HepG2 (cell line): ENCODE data around the gene LRP5. TPM values are rescaled to one million over a fixed set of nuclear protein-coding genes. Genes with fewer than 3 reads are reported as not detected.

Experiments used
- CREBL2 ChIP-seq: sonication (generic); formaldehyde crosslinking; IDR thresholded peaks from 2 replicates; pipeline ENCODE4 v1.8.1; 2023; ENCODE audit warnings: missing genetic modification reagents, mild to moderate bottlenecking, borderline replicate concordance
- EHMT2 ChIP-seq: fragments of 200-600 bp; sonication (generic); IDR thresholded peaks from 2 replicates; pipeline ENCODE4 v1.7.0; 2017; ENCODE audit warnings: antibody characterized with exemption, low read depth, low read length, borderline replicate concordance
- EZH2 ChIP-seq: conservative IDR thresholded peaks from 2 replicates; pipeline ENCODE4 v1.6.1; 2012; ENCODE audit warnings: mild to moderate bottlenecking, low read depth, low read length, moderate library complexity
- GATA4 ChIP-seq: sonication (generic); IDR thresholded peaks from 2 replicates; pipeline ENCODE4 v1.6.1; 2016; ENCODE audit warnings: antibody characterized with exemption, low read depth, borderline replicate concordance
- GPN1 ChIP-seq: sonication (generic); formaldehyde crosslinking; IDR thresholded peaks from 2 replicates; pipeline ENCODE4 v1.5.1; 2020; ENCODE audit warnings: missing genetic modification reagents, borderline replicate concordance
- HNF4A ChIP-seq: sonication (generic); formaldehyde crosslinking; IDR thresholded peaks from 2 replicates; pipeline ENCODE4 v1.4.0; 2020; ENCODE audit warnings: missing genetic modification reagents
- KLF11 ChIP-seq: IDR thresholded peaks from 2 replicates; pipeline ENCODE4 v1.6.1; 2016; ENCODE audit warnings: missing compliant biosample characterization
- MTF1 ChIP-seq: sonication (generic); formaldehyde crosslinking; IDR thresholded peaks from 2 replicates; pipeline ENCODE4 v1.5.0; 2020; ENCODE audit warnings: missing genetic modification reagents
- NCOA5 ChIP-seq: sonication (generic); formaldehyde crosslinking; IDR thresholded peaks from 2 replicates; pipeline ENCODE4 v1.4.0; 2020; ENCODE audit warnings: missing genetic modification reagents
- NFKB2 ChIP-seq: sonication (generic); formaldehyde crosslinking; IDR thresholded peaks from 2 replicates; pipeline ENCODE4 v1.4.0; 2020; ENCODE audit warnings: missing genetic modification reagents, borderline replicate concordance
- NONO ChIP-seq, 2 experiments: fragments of 450-650 bp in 1 of 2; sonication (generic) in 1 of 2; formaldehyde crosslinking in 1 of 2; IDR thresholded peaks in 1 of 2; conservative IDR thresholded peaks in 1 of 2; 2 replicates each; pipeline versions ENCODE4 v1.6.1 to v1.8.0; 2017 to 2022; ENCODE audit warnings: mild to moderate bottlenecking in 1 of 2, missing genetic modification reagents in 1 of 2, moderate library complexity in 1 of 2
- NR2F1 ChIP-seq, 2 experiments: fragments of 450-650 bp in 1 of 2; formaldehyde crosslinking in 1 of 2; IDR thresholded peaks; 2 replicates each; pipeline versions ENCODE4 v1.5.0 to v1.6.1; 2016 to 2020; ENCODE audit warnings: mild to moderate bottlenecking in 1 of 2, missing compliant biosample characterization in 1 of 2, missing genetic modification reagents in 1 of 2, moderate library complexity in 1 of 2
- PRMT3 ChIP-seq: sonication (generic); formaldehyde crosslinking; IDR thresholded peaks from 2 replicates; pipeline ENCODE4 v1.8.1; 2022; ENCODE audit warnings: low read depth, mild to moderate bottlenecking, moderate library complexity, missing genetic modification reagents, borderline replicate concordance
- SIX4 ChIP-seq: sonication (generic); formaldehyde crosslinking; IDR thresholded peaks from 2 replicates; pipeline ENCODE4 v1.4.0; 2020; ENCODE audit warnings: missing genetic modification reagents
- SMAD3 ChIP-seq: sonication (generic); formaldehyde crosslinking; IDR thresholded peaks from 2 replicates; pipeline ENCODE4 v1.4.0; 2020; ENCODE audit warnings: missing genetic modification reagents
- SP4 ChIP-seq: sonication (generic); formaldehyde crosslinking; IDR thresholded peaks from 2 replicates; pipeline ENCODE4 v1.8.1; 2023; ENCODE audit warnings: mild to moderate bottlenecking, missing genetic modification reagents
- TOPORS ChIP-seq: sonication (generic); formaldehyde crosslinking; IDR thresholded peaks from 2 replicates; pipeline ENCODE4 v1.8.0; 2023; ENCODE audit warnings: mild to moderate bottlenecking, missing genetic modification reagents
- UBTF ChIP-seq: sonication (generic); formaldehyde crosslinking; IDR thresholded peaks from 2 replicates; pipeline ENCODE4 v1.4.0; 2020; ENCODE audit warnings: mild to moderate bottlenecking, missing genetic modification reagents
- USF2 ChIP-seq, 2 experiments: sonication (generic) in 1 of 2; formaldehyde crosslinking in 1 of 2; IDR thresholded peaks; 2 replicates each; pipeline versions ENCODE4 v1.5.1 to v1.6.1; 2011 to 2020; ENCODE audit warnings: borderline replicate concordance in 1 of 2, low read depth in 1 of 2, low read length in 1 of 2, mild to moderate bottlenecking in 1 of 2, missing genetic modification reagents in 1 of 2, moderate library complexity in 1 of 2
- ZBTB3 ChIP-seq: sonication (generic); formaldehyde crosslinking; IDR thresholded peaks from 2 replicates; pipeline ENCODE4 v1.4.0; 2020; ENCODE audit warnings: low read depth, mild to moderate bottlenecking, moderate library complexity, missing genetic modification reagents, borderline replicate concordance
- ZFP37 ChIP-seq: sonication (generic); formaldehyde crosslinking; IDR thresholded peaks from 2 replicates; pipeline ENCODE4 v1.4.0; 2020; ENCODE audit warnings: missing genetic modification reagents, borderline replicate concordance
- ZNF143 ChIP-seq: sonication (generic); formaldehyde crosslinking; IDR thresholded peaks from 2 replicates; pipeline ENCODE4 v1.4.0; 2020; ENCODE audit warnings: missing genetic modification reagents
- ZNF30 ChIP-seq: sonication (generic); formaldehyde crosslinking; IDR thresholded peaks from 2 replicates; pipeline ENCODE4 v1.5.0; 2020; ENCODE audit warnings: mild to moderate bottlenecking, missing genetic modification reagents
- ZNF333 ChIP-seq: sonication (generic); formaldehyde crosslinking; IDR thresholded peaks from 2 replicates; pipeline ENCODE4 v1.4.0; 2020; ENCODE audit warnings: mild to moderate bottlenecking, missing genetic modification reagents, borderline replicate concordance
- ZNF383 ChIP-seq: sonication (generic); formaldehyde crosslinking; IDR thresholded peaks from 2 replicates; pipeline ENCODE4 v1.4.0; 2020; ENCODE audit warnings: missing genetic modification reagents, mild to moderate bottlenecking, borderline replicate concordance
- ZNF556 ChIP-seq: sonication (generic); formaldehyde crosslinking; IDR thresholded peaks from 2 replicates; pipeline ENCODE4 v1.4.0; 2020; ENCODE audit warnings: mild to moderate bottlenecking, missing genetic modification reagents, borderline replicate concordance
- polyA plus RNA-seq, 8 experiments: library from polyadenylated mRNA; depleted of rRNA in 3 of 8; stranded (reverse) in 7 of 8; unstranded in 1 of 8; fragments of >200 nt; fragmentation: Illumina TruSeq in 4 of 8; extraction: Trizol in 4 of 8; gene quantifications; 2 replicates each; pipeline versions ENCODE4 v1.2.1 to v1.2.3, GENCODE V29; 2011 to 2016; ENCODE audit warnings: low read depth in 4 of 8, missing spikeins in 1 of 8, mixed read lengths in 1 of 8; ENCODE audit not compliant: insufficient read depth in 1 of 8
- total RNA-seq, 5 experiments: library from RNA; depleted of rRNA; stranded (reverse); fragments of >200 nt; fragmentation: Illumina TruSeq; extraction: Trizol; gene quantifications; 2 replicates each; pipeline ENCODE4 v1.2.3, GENCODE V29; 2016; ENCODE audit warnings: low read depth in 1 of 5

Gene LRP5
- total and polyA plus RNA-seq, 2 of the 13 experiments (the other 11 are each of a cell fraction or from before 2014, with no cell fraction given) = 40.4 to 64.0 TPM

DNA sequence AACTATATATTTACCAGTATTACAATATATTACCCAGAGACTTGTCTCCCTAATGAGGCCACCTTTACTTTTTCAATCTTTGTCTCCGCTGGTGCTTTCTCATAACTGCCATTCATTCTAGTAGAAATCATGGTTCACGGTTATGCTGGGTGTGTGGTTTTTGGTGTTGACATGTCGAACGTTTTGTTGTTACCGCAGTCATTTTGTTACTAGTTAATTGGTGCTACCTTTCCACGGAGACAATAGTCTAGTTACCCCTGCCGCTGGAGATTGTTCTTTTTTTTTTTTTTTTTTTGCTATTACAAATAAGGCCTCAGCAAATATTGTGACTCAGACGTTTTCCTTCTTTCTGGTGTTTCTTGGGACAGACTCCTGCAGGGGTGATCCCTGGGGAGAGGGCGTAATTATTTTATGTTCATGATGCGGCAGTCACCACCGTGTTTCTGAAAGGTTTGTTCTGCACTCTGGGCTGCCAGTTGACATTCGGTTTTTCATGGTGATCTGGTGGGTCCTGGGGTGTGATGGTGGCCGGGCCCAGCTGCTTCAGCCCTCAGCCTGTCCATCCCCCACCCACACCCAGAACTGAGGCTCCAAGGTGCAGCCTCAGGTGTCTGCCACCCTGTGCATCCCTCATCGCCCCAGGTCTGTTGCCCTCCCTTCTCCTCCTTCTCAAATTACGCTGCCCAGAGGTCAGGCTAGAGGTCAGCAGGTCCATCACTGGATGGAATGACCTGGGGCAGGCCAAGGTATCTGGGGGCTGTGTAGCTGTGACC lies 28.6 kb downstream of the LRP5 start (continued):
- TF ChIP-seq TOPORS (CRISPR knock-in tag) (no peak), ZBTB3 (no peak), ZNF30 (no peak), EZH2 (no peak), CREBL2 (CRISPR knock-in tag) (no peak), ZNF383 (no peak), UBTF (no peak), ZNF143 (no peak), ZFP37 (no peak), PRMT3 (CRISPR knock-in tag) (no peak), GATA4 (no peak), NFKB2 (CRISPR knock-in tag) (no peak), NR2F1 (CRISPR knock-in tag; IDR thresholded peaks at IDR 0.05) (peak; percentile 41 to 68; a peak in 2 of 4 replicates), HNF4A (peak; percentile 55), NONO (IDR thresholded peaks at IDR 0.05) (no peak), NONO (CRISPR knock-in tag; conservative IDR thresholded peaks at IDR 0.05) (peak; percentile 31; the same call in 1 of the 2 replicates), KLF11 (no peak), SIX4 (CRISPR knock-in tag) (peak; percentile 97), SMAD3 (CRISPR knock-in tag) (no peak), ZNF333 (CRISPR knock-in tag) (no peak), MTF1 (CRISPR knock-in tag) (no peak), NCOA5 (CRISPR knock-in tag) (no peak), SP4 (CRISPR knock-in tag) (no peak), GPN1 (CRISPR knock-in tag) (no peak), ZNF556 (CRISPR knock-in tag) (no peak), EHMT2 (no peak), USF2 (IDR thresholded peaks at IDR 0.05; ENCODE audit: low read depth, low read length) (no peak), USF2 (CRISPR knock-in tag; IDR thresholded peaks at IDR 0.05; ENCODE audit: borderline replicate concordance) (no peak)
